WTC11 (cell line): ENCODE results near the gene SF3B4.

Experiments
- AFF4 ChIP-seq: sonication (generic); formaldehyde crosslinking; IDR thresholded peaks from 2 replicates; pipeline ENCODE4 v1.8.1; 2023; ENCODE audit warnings: mild to moderate bottlenecking, missing genetic modification reagents, borderline replicate concordance
- JUN ChIP-seq: sonication (generic); formaldehyde crosslinking; IDR thresholded peaks from 2 replicates; pipeline ENCODE4 v1.8.0; 2023; ENCODE audit warnings: mild to moderate bottlenecking, missing genetic modification reagents
- NFYB ChIP-seq: sonication (generic); formaldehyde crosslinking; conservative IDR thresholded peaks from 2 replicates; pipeline ENCODE4 v1.8.0; 2022; ENCODE audit warnings: low read depth, missing genetic modification reagents
- RELA ChIP-seq: sonication (generic); formaldehyde crosslinking; IDR thresholded peaks from 2 replicates; pipeline ENCODE4 v1.8.1; 2022; ENCODE audit warnings: missing genetic modification reagents, mild to moderate bottlenecking, borderline replicate concordance
- TF ChIP-seq, protein P1 (sequence below): fragments of 200-600 bp; IDR thresholded peaks from 2 replicates; pipeline ENCODE4 v1.8.0; 2022; ENCODE audit warnings: antibody characterized with exemption

GRCh38 chr1:149899460-149900284 lies 27.9 kb downstream of the SF3B4 start, which contains the start of gene BOLA1:
- TF ChIP-seq NFYB (CRISPR knock-in tag): peak; percentile 25; the same call in 1 of the 2 replicates
- TF ChIP-seq RELA (CRISPR knock-in tag): peak; percentile 81; the same call in 1 of the 2 replicates
- TF ChIP-seq AFF4 (CRISPR knock-in tag): no peak
- no peak for TF ChIP-seq JUN
- TF ChIP-seq, protein P1, sequence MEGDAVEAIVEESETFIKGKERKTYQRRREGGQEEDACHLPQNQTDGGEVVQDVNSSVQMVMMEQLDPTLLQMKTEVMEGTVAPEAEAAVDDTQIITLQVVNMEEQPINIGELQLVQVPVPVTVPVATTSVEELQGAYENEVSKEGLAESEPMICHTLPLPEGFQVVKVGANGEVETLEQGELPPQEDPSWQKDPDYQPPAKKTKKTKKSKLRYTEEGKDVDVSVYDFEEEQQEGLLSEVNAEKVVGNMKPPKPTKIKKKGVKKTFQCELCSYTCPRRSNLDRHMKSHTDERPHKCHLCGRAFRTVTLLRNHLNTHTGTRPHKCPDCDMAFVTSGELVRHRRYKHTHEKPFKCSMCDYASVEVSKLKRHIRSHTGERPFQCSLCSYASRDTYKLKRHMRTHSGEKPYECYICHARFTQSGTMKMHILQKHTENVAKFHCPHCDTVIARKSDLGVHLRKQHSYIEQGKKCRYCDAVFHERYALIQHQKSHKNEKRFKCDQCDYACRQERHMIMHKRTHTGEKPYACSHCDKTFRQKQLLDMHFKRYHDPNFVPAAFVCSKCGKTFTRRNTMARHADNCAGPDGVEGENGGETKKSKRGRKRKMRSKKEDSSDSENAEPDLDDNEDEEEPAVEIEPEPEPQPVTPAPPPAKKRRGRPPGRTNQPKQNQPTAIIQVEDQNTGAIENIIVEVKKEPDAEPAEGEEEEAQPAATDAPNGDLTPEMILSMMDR: no peak
